Breast epithelium (tissue), 3 donors: ENCODE data around the gene SLC2A8.

Experiments used
- POLR2A ChIP-seq: fragments of 450-650 bp; IDR thresholded peaks from one replicate; pipeline ENCODE4 v1.6.1; 2016; ENCODE audit warnings: antibody characterized with exemption, mild to moderate bottlenecking, moderate library complexity
- POLR2AphosphoS5 ChIP-seq, 3 donors: sonication (generic); formaldehyde crosslinking; IDR thresholded peaks; one replicate each; pipeline ENCODE4 v1.6.1; 2017; ENCODE audit warnings: antibody characterized with exemption in 3 of 3
- TF ChIP-seq, protein P1 (sequence below), 3 donors: fragments of 450-650 bp; IDR thresholded peaks; one replicate each; pipeline ENCODE4 v1.5.1; 2016 to 2017; ENCODE audit warnings: antibody characterized with exemption in 3 of 3, mild to moderate bottlenecking in 3 of 3, moderate library complexity in 3 of 3

DNA sequence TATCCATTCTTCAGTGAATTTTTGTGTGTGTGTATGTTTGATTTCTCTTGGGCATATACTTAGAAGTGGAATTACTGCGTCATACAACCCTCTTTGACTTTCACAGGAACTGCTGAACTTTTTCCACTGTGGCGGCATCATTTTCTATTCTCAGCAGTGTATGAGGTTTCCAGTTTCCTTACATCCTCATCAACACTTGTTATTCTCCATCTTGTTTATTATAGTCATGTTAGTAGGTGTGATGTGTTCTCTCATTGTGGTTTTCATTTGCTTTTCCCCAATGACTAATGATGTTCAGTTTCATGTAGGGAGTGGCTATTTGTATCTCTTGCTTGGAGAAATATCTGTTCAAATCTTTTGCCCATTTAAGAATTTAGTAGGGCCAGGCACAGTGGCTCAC is 29.8 kb downstream of the SLC2A8 start:
- TF ChIP-seq POLR2A (no peak), POLR2AphosphoS5 (IDR thresholded peaks at IDR 0.05) (no peak)
- TF ChIP-seq, protein P1, sequence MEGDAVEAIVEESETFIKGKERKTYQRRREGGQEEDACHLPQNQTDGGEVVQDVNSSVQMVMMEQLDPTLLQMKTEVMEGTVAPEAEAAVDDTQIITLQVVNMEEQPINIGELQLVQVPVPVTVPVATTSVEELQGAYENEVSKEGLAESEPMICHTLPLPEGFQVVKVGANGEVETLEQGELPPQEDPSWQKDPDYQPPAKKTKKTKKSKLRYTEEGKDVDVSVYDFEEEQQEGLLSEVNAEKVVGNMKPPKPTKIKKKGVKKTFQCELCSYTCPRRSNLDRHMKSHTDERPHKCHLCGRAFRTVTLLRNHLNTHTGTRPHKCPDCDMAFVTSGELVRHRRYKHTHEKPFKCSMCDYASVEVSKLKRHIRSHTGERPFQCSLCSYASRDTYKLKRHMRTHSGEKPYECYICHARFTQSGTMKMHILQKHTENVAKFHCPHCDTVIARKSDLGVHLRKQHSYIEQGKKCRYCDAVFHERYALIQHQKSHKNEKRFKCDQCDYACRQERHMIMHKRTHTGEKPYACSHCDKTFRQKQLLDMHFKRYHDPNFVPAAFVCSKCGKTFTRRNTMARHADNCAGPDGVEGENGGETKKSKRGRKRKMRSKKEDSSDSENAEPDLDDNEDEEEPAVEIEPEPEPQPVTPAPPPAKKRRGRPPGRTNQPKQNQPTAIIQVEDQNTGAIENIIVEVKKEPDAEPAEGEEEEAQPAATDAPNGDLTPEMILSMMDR (IDR thresholded peaks at IDR 0.05), result no peak
